ENCODE data around the gene IQCE.

IQCE gene

GRCh38 chr7:2651336-2651735 is 92.6 kb downstream of the IQCE start:
- DNase-seq: no peak

GRCh38 chr7:2651847-2652735 is 93.3 kb downstream of the IQCE start:
- no peak for DNase-seq

GRCh38 chr7:2652736-2653060 is 93.9 kb downstream of the IQCE start:
- no peak for DNase-seq

GRCh38 chr7:2654059-2654458 is 95.3 kb downstream of the IQCE start:
- DNase-seq: peak; percentile 54

GRCh38 chr7:2655870-2656614 is 97.3 kb downstream of the IQCE start:
- no peak for DNase-seq

GRCh38 chr7:2657208-2657607 is 98.4 kb downstream of the IQCE start:
- DNase-seq: no peak

GRCh38 chr7:2657920-2658671 is 99.3 kb downstream of the IQCE start:
- no peak for DNase-seq

- no peak for DNase-seq
Observed at GRCh38 chr7:2658941-2659340, 100.2 kb downstream of the IQCE start.

GRCh38 chr7:2659556-2660358 is 101.0 kb downstream of the IQCE start:
- no peak for DNase-seq

GRCh38 chr7:2660359-2661095 is 101.7 kb downstream of the IQCE start:
- DNase-seq: no peak

GRCh38 chr7:2661096-2661449 is 102.3 kb downstream of the IQCE start:
- no peak for DNase-seq

- no peak for DNase-seq
Observed at GRCh38 chr7:2661602-2662272, 103.0 kb downstream of the IQCE start.

GRCh38 chr7:2662273-2663120 is 103.7 kb downstream of the IQCE start:
- no peak for DNase-seq

- DNase-seq: no peak
Observed at GRCh38 chr7:2663121-2663886, 104.5 kb downstream of the IQCE start.

- DNase-seq: no peak
Observed at GRCh38 chr7:2663960-2664359, 105.2 kb downstream of the IQCE start.
